Activated T-cell treated with anti-CD3 and anti-CD28 coated beads for 1 hour (primary cell): ENCODE results near the gene GCKR.

ENCODE experiments used
- DNase-seq: peaks from one replicate; pipeline ENCODE4 v3.0.0-alpha.2; 2020; ENCODE audit warnings: low read depth

Gene GCKR

GRCh38 chr2:27496357-27497287 is at the start of gene GCKR:
GCKR (plus strand) TSS chr2:27496839; CDS start chr2:27496905, 66 bp downstream.
- no peak for DNase-seq

- no peak for DNase-seq
Measured at GRCh38 chr2:27448381-27448780, 48.3 kb upstream of the GCKR start.

DNA sequence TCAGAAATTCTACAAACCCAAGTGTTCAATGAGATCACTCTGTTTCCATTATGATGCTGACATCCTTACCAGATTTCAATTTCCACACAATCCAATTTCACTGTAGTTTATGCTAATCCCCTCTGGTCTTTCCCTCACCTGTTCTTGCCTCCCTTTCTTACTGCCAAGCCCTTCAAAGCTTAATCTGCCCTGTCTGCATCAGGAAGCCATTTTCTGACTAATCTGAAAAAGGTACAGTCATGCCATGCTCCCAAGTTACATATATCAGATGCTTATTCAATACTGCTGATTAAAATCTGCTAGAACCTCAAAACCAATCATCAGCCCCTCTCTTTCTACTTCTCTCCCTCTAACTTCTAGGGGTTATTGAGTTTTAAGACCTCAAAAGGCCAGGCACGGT is 45.5 kb upstream of the GCKR start:
- DNase-seq: no peak

DNA sequence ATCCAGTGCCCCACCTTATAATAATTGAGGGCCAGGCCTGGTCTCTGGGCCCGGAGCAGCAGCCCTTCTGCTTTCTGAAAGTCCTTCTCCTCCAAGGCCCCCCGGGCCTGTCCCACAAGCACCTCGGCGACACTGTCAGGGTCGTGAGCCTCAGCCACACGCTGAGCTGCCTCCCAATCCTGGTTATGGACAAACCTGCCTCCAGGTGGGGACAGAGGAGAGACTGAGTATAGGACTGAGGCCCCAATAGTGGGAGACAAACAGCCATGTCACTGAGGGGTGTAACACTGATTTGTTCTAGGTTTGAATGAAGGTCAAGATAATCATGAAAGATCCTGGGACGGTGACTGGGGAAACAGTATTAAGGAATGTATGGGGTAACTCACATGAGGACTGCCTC is 42.7 kb upstream of the GCKR start:
- no peak for DNase-seq

DNA sequence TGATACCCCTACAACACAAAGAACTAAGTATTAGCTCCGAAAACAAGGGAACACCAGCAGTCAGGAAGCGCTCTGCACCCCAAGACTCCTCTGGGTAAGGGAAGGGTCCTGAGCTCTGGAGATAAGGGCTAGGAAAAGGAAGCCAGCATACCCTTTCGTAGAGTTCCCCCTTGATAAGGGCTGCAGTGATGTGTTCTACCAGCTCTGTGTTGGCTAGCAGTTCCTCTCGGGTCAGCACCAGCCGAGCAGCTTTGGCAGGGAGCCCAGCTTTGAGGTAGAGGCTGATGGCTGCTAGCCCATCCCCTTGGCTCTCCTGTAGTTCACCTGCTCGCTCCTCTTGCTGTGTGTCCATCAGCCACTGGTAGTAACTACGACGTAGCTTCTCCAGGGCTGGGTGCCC is 35.5 kb upstream of the GCKR start:
- DNase-seq: no peak

GRCh38 chr2:27464443-27464842 is 32.2 kb upstream of the GCKR start:
- DNase-seq: no peak

DNA sequence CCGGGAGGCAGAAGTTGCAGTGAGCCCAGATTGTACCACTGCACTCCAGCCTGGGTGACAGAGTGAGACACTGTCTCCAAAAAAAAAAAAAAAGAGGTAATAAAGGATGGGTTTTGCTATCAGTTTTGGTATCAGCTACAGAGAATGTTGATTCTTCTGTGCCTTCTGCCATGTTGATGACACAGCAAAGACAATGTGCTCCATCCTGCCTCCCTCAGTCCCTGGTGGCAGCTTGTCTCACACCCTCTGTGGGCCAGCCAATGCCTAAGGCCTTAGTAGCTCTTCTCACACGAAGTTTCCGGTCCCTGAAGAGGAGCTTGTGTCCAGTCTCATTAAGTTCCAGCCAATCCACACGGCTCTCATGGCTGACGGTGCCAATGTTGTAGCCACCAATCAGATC is 24.7 kb upstream of the GCKR start:
- DNase-seq: no peak

GRCh38 chr2:27485496-27485895 is 11.1 kb upstream of the GCKR start:
- no peak for DNase-seq

DNA sequence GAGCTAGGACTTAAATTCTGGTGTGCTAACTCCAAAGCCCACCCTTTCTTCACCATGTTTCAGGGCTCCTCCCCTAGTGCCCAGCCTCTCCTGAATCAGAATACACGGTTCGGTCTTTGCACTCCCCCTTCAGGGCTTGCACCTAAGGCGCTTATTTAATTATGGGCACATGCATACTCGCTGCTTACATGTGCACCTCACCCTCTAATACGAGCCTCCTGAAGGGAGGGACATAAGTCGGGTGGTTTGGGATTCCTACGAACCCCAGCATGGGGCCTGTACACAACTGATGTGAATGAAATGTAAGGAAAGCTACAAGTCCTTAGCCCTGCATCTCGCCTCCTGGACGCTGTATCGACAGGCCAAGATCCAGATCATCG is 7.5 kb upstream of the GCKR start:
- no peak for DNase-seq

DNA sequence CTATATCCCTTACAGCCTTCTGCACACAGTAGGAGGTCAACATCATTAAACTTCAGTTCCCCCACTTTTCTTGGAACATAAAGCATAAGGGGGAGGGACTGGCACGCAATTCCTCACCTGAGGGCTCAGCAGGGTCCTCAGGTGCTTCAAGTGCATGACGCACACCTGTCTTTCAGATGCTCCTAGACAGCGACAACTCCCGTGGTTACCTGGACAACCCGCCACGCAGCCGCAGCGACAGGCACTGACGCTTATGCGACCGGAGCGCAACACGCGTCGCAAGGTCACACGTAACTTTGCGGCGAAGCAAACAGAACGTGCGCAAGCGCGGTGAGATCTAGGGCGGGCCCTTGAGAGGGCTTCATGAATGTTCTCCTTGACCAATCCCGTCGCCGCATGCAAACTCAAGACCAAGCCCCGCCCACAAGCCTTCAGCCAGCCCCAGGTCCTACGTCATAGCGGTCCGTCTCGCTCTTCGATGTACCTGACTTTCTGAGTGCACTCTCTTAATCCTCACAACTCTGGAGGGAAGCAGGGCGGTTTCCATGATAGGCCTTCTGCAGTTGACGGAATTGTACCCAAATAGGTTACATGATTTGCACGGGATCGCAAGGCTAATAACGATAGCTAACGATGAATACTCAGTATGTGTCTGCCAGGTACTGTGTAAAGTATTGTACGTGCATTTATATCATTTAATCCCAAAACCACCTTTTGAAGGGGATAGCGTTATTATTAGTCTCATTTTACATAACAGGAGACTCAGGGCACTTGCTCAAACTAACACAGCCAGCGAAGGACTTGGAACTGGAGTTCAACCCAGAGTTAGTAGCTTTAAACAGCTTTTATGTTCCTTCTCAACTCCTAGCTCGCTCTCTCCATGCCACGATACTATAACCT is 6.9 kb upstream of the GCKR start, which contains the start of gene IFT172:
Gene IFT172, minus strand, starts transcription at position 246 of the 900 bp plus-strand sequence. Its CDS starts 90 bp downstream, at position 156.
- DNase-seq: peak; percentile 99

- DNase-seq: no peak
Measured at GRCh38 chr2:27492557-27492956, 4.1 kb upstream of the GCKR start.

GRCh38 chr2:27493948-27494283 is 2.7 kb upstream of the GCKR start:
- no peak for DNase-seq

- no peak for DNase-seq
Measured at GRCh38 chr2:27494284-27494943, 2.2 kb upstream of the GCKR start.

- no peak for DNase-seq
Measured at GRCh38 chr2:27494944-27495554, 1.6 kb upstream of the GCKR start, which contains the start of gene FNDC4. FNDC4 (minus strand) TSS chr2:27495200; CDS start chr2:27494679, 521 bp downstream.

DNA sequence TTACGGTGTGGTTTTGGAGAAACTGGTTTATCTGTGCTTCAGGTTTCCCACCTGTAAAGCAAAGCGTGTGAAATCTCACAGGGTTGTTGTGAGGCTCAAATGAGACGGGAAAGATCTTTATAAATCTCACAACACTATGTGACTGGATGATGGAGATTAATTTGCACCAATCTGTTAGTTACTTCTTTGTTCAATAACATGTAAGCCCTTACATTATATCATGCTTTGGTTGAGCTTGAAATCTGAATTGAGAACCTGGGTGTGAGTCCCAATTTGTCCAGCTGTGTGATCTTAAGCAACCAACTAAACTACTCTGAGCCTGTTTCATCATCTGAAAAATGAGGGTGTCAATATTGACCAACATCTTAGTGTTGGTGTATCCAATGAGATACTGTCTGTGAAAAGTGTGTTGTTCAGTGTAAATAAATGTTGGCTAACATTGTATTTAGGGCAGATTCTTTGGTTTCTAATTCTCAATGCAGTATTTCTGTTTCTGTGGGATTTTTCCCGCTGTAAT is 741 bp upstream of the GCKR start:
- DNase-seq: no peak

- no peak for DNase-seq
Measured at GRCh38 chr2:27497288-27497627, 619 bp downstream of the GCKR start.

- DNase-seq: no peak
Measured at GRCh38 chr2:27498975-27499374, 2.3 kb downstream of the GCKR start.

DNA sequence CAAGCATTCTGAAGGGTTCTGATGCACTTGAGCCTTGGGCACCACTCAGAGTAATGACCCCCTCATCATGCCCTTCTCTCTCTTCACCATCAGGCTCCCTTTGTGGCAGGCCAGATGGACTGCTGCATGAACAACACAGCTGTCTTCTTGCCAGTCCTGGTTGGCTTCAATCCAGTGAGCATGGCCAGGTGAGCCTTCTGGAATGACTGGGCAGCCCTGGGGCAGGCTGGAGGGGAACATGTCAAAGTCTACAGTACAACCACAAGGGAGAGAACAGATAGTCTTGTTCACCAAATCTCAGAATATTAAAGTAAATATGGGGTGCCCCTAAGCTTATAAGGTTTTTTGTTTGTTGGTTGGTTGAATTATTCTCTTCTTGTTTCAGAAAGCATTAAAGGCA is 4.4 kb downstream of the GCKR start:
- DNase-seq: no peak

DNA sequence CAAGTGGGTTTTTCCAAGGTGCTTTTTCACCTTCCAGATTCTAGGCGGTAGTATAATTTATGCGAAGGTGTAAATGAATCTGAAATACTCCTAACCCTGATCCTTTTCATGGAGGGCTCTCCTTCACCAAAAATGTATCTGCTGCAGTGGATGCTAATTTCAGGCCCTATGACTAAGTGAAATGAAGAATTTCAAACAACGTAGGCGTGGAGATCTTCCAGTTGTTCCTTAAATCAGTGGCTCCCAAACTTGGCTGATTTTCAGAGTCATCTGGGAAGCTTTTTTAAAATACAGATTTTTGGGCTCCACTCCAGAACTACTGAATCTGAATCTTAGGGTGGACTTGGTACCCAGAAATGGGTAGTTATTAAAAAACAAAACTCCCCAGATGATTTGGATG is 5.5 kb downstream of the GCKR start:
- no peak for DNase-seq

DNA sequence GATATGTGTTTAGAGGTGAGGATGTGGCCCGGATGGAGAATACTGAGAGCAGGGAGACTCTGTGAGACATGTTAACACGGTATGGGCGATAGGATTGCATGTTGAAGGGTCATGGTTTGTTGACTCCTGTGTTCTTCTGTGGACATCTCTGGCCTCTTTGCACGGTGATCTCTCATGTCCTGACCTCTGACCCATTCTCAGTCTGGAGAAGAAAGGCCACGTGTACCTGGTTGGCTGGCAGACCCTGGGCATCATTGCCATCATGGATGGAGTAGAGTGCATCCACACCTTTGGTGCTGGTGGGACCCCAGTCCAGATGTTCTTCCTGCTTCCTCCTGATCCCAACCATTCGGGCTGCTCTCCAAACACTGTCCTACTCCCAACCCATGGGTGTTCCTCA is 9.9 kb downstream of the GCKR start:
- no peak for DNase-seq

DNA sequence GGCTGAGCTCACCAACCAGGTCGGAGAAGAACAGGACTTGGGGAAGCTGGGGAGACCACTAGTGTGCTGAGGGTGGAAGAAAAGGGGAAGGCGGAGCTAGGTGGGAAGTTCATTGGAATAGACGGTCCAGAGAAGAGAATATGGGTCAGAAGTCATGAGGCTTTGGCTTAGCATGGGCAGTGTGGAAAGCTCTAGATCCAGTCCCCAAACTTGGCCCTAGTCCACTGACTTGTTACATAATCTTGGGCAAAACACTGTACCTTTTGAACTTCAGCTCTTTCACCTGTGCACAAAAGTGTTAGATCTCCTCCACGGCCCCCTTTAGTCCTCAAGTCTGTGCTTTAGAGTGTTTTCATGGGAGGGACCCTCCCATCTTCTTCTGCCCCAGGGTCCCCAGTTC is 10.7 kb downstream of the GCKR start:
- DNase-seq: no peak

DNA sequence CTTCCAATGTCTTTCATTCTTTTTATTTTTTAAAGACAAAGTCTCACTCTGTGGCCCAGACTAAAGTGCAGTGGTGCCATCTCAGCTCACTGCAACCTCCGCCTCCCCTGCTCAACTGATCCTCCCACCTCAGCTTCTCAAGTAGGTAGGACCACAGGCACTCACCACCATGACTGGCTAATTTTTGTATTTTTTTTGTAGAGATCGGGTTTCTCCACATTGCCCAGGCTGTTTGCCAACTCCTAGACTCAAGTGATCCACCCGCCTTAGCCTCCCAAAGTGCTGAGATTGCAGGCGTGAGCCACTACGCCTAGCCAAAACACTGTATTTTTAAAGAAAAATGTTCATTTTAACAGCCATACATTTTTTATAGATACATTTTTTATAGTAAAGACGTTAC is 12.7 kb downstream of the GCKR start:
- no peak for DNase-seq
